ENCODE results near the gene RAPGEF1. TPM values are rescaled to one million over a fixed set of nuclear protein-coding genes. Genes with fewer than 3 reads are reported as not detected.

The RAPGEF1 gene
- total and polyA plus RNA-seq, 2 experiments from 2014 or later, result 3.3 to 24.1 TPM

- H3F3A ChIP-seq (ENCODE audit: insufficient read depth), result no peaks in the 10 kb centered on the region
- H3K4me2 ChIP-seq (ENCODE audit: unreplicated experiment), result no peak overlapping the region
- H3K4me1 ChIP-seq (ENCODE audit: insufficient read depth), result no peaks in the 10 kb centered on the region
- H3K4me3 ChIP-seq, result no peak overlapping the region
- H3K27me3 ChIP-seq (replicated peaks; ENCODE audit: insufficient read depth), result no peaks in the 10 kb centered on the region
- H3K9ac ChIP-seq, result no peak overlapping the region
- DNase-seq, result no peak
- in situ Hi-C loops (cut with MboI), result no loop called here
- H3K36me3 ChIP-seq (ENCODE audit: low read depth), result no peaks in the 10 kb centered on the region
- H2AFZ ChIP-seq, result no peak overlapping the region
- no peak for TF ChIP-seq EZH2phosphoT487 (IDR thresholded peaks at IDR 0.05; ENCODE audit: insufficient read depth, low read depth)
- TF ChIP-seq EZH2 (IDR thresholded peaks at IDR 0.05; ENCODE audit: insufficient read depth, poor library complexity, severe bottlenecking), result no peak
- no peaks in the 10 kb centered on the region for H4K20me1 ChIP-seq (ENCODE audit: insufficient read depth)
- no peaks in the 10 kb centered on the region for H3K9me3 ChIP-seq (ENCODE audit: low read depth)
- no peaks in the 10 kb centered on the region for H3K79me2 ChIP-seq (ENCODE audit: insufficient read depth)
- no peak overlapping the region for H3K27ac ChIP-seq
- 87 to 91% methylated on average over 13 of the region's 13 CpGs for WGBS, 2 experiments (ENCODE audit: low coverage in 1 of 2, low lambda C conversion rate in 2 of 2, missing lambda C conversion rate in 2 of 2)
- no peaks in the 10 kb centered on the region for H3K9me2 ChIP-seq (ENCODE audit: insufficient read depth)
Measured at GRCh38 chr9:131590449-131590848, 149.4 kb downstream of the RAPGEF1 start.

- no peak for DNase-seq
Measured at GRCh38 chr9:131589993-131590392, 149.9 kb downstream of the RAPGEF1 start.

GRCh38 chr9:131589124-131589711 is 150.7 kb downstream of the RAPGEF1 start:
- no peak overlapping the region for H3K4me3 ChIP-seq
- H3F3A ChIP-seq (ENCODE audit: insufficient read depth), result no peaks in the 10 kb centered on the region
- no peaks in the 10 kb centered on the region for H3K79me2 ChIP-seq (ENCODE audit: insufficient read depth)
- H4K20me1 ChIP-seq (ENCODE audit: insufficient read depth), result no peaks in the 10 kb centered on the region
- TF ChIP-seq EZH2 (IDR thresholded peaks at IDR 0.05; ENCODE audit: insufficient read depth, poor library complexity, severe bottlenecking) (no peak), EZH2phosphoT487 (IDR thresholded peaks at IDR 0.05; ENCODE audit: insufficient read depth, low read depth) (no peak)
- no peaks in the 10 kb centered on the region for H3K9me2 ChIP-seq (ENCODE audit: insufficient read depth)
- WGBS, 2 experiments (ENCODE audit: low coverage in 1 of 2, low lambda C conversion rate in 2 of 2, missing lambda C conversion rate in 2 of 2), result 94% methylated on average over 16 of the region's 16 CpGs
- DNase-seq, result no peak
- H3K27me3 ChIP-seq (replicated peaks; ENCODE audit: insufficient read depth), result no peaks in the 10 kb centered on the region
- H3K27ac ChIP-seq, result no peak overlapping the region
- no peak overlapping the region for H3K4me2 ChIP-seq (ENCODE audit: unreplicated experiment)
- H3K9ac ChIP-seq, result no peak overlapping the region
- H3K9me3 ChIP-seq (ENCODE audit: low read depth), result no peaks in the 10 kb centered on the region
- no peak overlapping the region for H2AFZ ChIP-seq
- no peaks in the 10 kb centered on the region for H3K36me3 ChIP-seq (ENCODE audit: low read depth)
- H3K4me1 ChIP-seq (ENCODE audit: insufficient read depth), result no peaks in the 10 kb centered on the region
- in situ Hi-C loops (cut with MboI), result loop anchor here (5.0 kb wide), 1 partner anchor 153 kb away; the partner anchor contains the start of gene RAPGEF1

More at GRCh38 chr9:131589993-131590392, 149.9 kb downstream of the RAPGEF1 start:
- 92 to 94% methylated on average over 14 of the region's 14 CpGs for WGBS, 2 experiments (ENCODE audit: low coverage in 1 of 2, low lambda C conversion rate in 2 of 2, missing lambda C conversion rate in 2 of 2)
- Histone ChIP-seq H3K4me1 (ENCODE audit: insufficient read depth) (no peaks in the 10 kb centered on the region), H3K9ac (no peak overlapping the region), H3K4me2 (ENCODE audit: unreplicated experiment) (no peak overlapping the region), H3K27me3 (replicated peaks; ENCODE audit: insufficient read depth) (no peaks in the 10 kb centered on the region), H2AFZ (no peak overlapping the region), H3K4me3 (no peak overlapping the region), H3K9me2 (ENCODE audit: insufficient read depth) (no peaks in the 10 kb centered on the region), H3K27ac (no peak overlapping the region), H3K9me3 (ENCODE audit: low read depth) (no peaks in the 10 kb centered on the region), H3F3A (ENCODE audit: insufficient read depth) (no peaks in the 10 kb centered on the region), H3K79me2 (ENCODE audit: insufficient read depth) (no peaks in the 10 kb centered on the region), H3K36me3 (ENCODE audit: low read depth) (no peaks in the 10 kb centered on the region), H4K20me1 (ENCODE audit: insufficient read depth) (no peaks in the 10 kb centered on the region)
- TF ChIP-seq EZH2 (IDR thresholded peaks at IDR 0.05; ENCODE audit: insufficient read depth, poor library complexity, severe bottlenecking) (no peak), EZH2phosphoT487 (IDR thresholded peaks at IDR 0.05; ENCODE audit: insufficient read depth, low read depth) (no peak)
- in situ Hi-C loops (cut with MboI), result loop anchor here (5.0 kb wide), 1 partner anchor 152 kb away; the partner anchor contains the start of gene RAPGEF1

- Histone ChIP-seq H3K79me2 (ENCODE audit: insufficient read depth) (no peaks in the 10 kb centered on the region), H3K27ac (no peak overlapping the region)
- in situ Hi-C loops (cut with MboI), result loop anchor here (5.0 kb wide), 1 partner anchor 154 kb away; the partner anchor contains the start of gene RAPGEF1
Measured at GRCh38 chr9:131588396-131588795, 151.5 kb downstream of the RAPGEF1 start.

More at GRCh38 chr9:131588396-131588795, 151.5 kb downstream of the RAPGEF1 start:
- Histone ChIP-seq H3K27me3 (replicated peaks; ENCODE audit: insufficient read depth) (no peaks in the 10 kb centered on the region), H3K4me2 (ENCODE audit: unreplicated experiment) (no peak overlapping the region), H3K36me3 (ENCODE audit: low read depth) (no peaks in the 10 kb centered on the region), H3K4me1 (ENCODE audit: insufficient read depth) (no peaks in the 10 kb centered on the region), H3K4me3 (no peak overlapping the region), H3K9me2 (ENCODE audit: insufficient read depth) (no peaks in the 10 kb centered on the region), H4K20me1 (ENCODE audit: insufficient read depth) (no peaks in the 10 kb centered on the region), H3K9me3 (ENCODE audit: low read depth) (no peaks in the 10 kb centered on the region), H3K9ac (no peak overlapping the region), H2AFZ (no peak overlapping the region), H3F3A (ENCODE audit: insufficient read depth) (no peaks in the 10 kb centered on the region)
- DNase-seq, result no peak
- WGBS, 2 experiments (ENCODE audit: low coverage in 1 of 2, low lambda C conversion rate in 2 of 2, missing lambda C conversion rate in 2 of 2), result 93 to 94% methylated on average over 8 to 9 of the region's 9 CpGs
- TF ChIP-seq EZH2 (IDR thresholded peaks at IDR 0.05; ENCODE audit: insufficient read depth, poor library complexity, severe bottlenecking), result no peak
- TF ChIP-seq EZH2phosphoT487 (IDR thresholded peaks at IDR 0.05; ENCODE audit: insufficient read depth, low read depth), result no peak
